ENCODE results near the gene RAB11FIP4.

Gene RAB11FIP4

GRCh38 chr17:31492880-31493655 lies 101.6 kb downstream of the RAB11FIP4 start:
- H3K4me3 ChIP-seq (ENCODE audit: low read length) = no peak overlapping the region
- no peak for TF ChIP-seq CTCF (conservative IDR thresholded peaks at IDR 0.05; ENCODE audit: low read length)
- DNase-seq (ENCODE audit: low read depth) = no peak

GRCh38 chr17:31493656-31494155 lies 102.2 kb downstream of the RAB11FIP4 start:
- no peak for DNase-seq (ENCODE audit: low read depth)
- no peak for TF ChIP-seq CTCF (conservative IDR thresholded peaks at IDR 0.05; ENCODE audit: low read length)
- H3K4me3 ChIP-seq (ENCODE audit: low read length) = no peak overlapping the region

- H3K4me3 ChIP-seq (ENCODE audit: low read length) = no peak overlapping the region
- no peak for TF ChIP-seq CTCF (conservative IDR thresholded peaks at IDR 0.05; ENCODE audit: low read length)
- no peak for DNase-seq (ENCODE audit: low read depth)
Observed at GRCh38 chr17:31494259-31495021, 103.0 kb downstream of the RAB11FIP4 start.

GRCh38 chr17:31495022-31495885 lies 103.8 kb downstream of the RAB11FIP4 start:
- TF ChIP-seq CTCF (conservative IDR thresholded peaks at IDR 0.05; ENCODE audit: low read length) = no peak
- no peak overlapping the region for H3K4me3 ChIP-seq (ENCODE audit: low read length)
- peak; percentile 28 for DNase-seq (ENCODE audit: low read depth)

GRCh38 chr17:31496097-31496496 lies 104.6 kb downstream of the RAB11FIP4 start:
- no peak for TF ChIP-seq CTCF (conservative IDR thresholded peaks at IDR 0.05; ENCODE audit: low read length)
- no peak overlapping the region for H3K4me3 ChIP-seq (ENCODE audit: low read length)
- DNase-seq (ENCODE audit: low read depth) = no peak

- TF ChIP-seq CTCF (conservative IDR thresholded peaks at IDR 0.05; ENCODE audit: low read length) = no peak
- no peak overlapping the region for H3K4me3 ChIP-seq (ENCODE audit: low read length)
- DNase-seq (ENCODE audit: low read depth) = no peak
Observed at GRCh38 chr17:31496601-31497000, 105.1 kb downstream of the RAB11FIP4 start.
